Measurements from ENCODE around the gene BAG3.

Gene BAG3

GRCh38 chr10:119724593-119725516, 73.7 kb downstream of the BAG3 start:
- TF ChIP-seq FOXM1 (IDR thresholded peaks at IDR 0.05; ENCODE audit: borderline replicate concordance, low read depth) = no peak; the same call in 1 of the 2 replicates
- no peak for TF ChIP-seq REST (IDR thresholded peaks at IDR 0.05; ENCODE audit: low read depth)
- TF ChIP-seq, protein P1, sequence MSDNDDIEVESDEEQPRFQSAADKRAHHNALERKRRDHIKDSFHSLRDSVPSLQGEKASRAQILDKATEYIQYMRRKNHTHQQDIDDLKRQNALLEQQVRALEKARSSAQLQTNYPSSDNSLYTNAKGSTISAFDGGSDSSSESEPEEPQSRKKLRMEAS (IDR thresholded peaks at IDR 0.05) = peak; percentile 92
- peak; percentile 70 for TF ChIP-seq TAF1 (IDR thresholded peaks at IDR 0.05; ENCODE audit: low read depth)
- no peak for TF ChIP-seq CREB1 (IDR thresholded peaks at IDR 0.05; ENCODE audit: low read depth)
- TF ChIP-seq, protein P2, sequence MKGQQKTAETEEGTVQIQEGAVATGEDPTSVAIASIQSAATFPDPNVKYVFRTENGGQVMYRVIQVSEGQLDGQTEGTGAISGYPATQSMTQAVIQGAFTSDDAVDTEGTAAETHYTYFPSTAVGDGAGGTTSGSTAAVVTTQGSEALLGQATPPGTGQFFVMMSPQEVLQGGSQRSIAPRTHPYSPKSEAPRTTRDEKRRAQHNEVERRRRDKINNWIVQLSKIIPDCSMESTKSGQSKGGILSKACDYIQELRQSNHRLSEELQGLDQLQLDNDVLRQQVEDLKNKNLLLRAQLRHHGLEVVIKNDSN (IDR thresholded peaks at IDR 0.05) = no peak
- peak; percentile 16; the same call in 1 of the 2 replicates for TF ChIP-seq TCF12 (IDR thresholded peaks at IDR 0.05; ENCODE audit: low read depth)
- no peak; the same call in 1 of the 2 replicates for TF ChIP-seq ZBTB7A (IDR thresholded peaks at IDR 0.05; ENCODE audit: low read depth)
- no peak for TF ChIP-seq EP300 (IDR thresholded peaks at IDR 0.05; ENCODE audit: borderline replicate concordance)
- TF ChIP-seq RAD21 (IDR thresholded peaks at IDR 0.05; ENCODE audit: low read depth) = no peak
- no peak for TF ChIP-seq NFIC (IDR thresholded peaks at IDR 0.05)
- TF ChIP-seq TEAD4 (IDR thresholded peaks at IDR 0.05) = peak; percentile 48
- TF ChIP-seq YY1 (IDR thresholded peaks at IDR 0.05; ENCODE audit: low read depth) = no peak
- no peak for TF ChIP-seq CEBPB (IDR thresholded peaks at IDR 0.05)

DNA sequence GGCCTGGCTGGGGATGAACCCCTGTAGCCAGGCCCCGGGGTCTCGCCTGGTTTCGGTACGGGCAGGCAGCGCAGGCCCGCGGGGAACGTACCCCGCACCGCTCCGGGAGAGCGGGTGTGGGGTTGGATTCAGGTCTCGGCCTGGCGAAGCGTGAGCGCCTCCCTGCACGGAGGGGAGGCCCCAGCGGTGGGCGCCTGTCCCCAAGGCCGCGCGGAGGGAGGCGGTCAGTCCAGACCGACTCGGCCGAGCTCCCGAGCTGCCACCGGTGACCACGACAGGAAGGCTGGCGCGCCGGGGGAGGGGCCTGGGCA, 74.3 kb downstream of the BAG3 start:
- TF ChIP-seq EP300 (IDR thresholded peaks at IDR 0.05; ENCODE audit: borderline replicate concordance) (peak; percentile 22; the same call in 1 of the 2 replicates), TCF12 (IDR thresholded peaks at IDR 0.05; ENCODE audit: low read depth) (peak; percentile 24; the same call in 1 of the 2 replicates), YY1 (IDR thresholded peaks at IDR 0.05; ENCODE audit: low read depth) (no peak), EGR1 (IDR thresholded peaks at IDR 0.05) (no peak), CEBPB (IDR thresholded peaks at IDR 0.05) (no peak), RAD21 (IDR thresholded peaks at IDR 0.05; ENCODE audit: low read depth) (no peak), TAF1 (IDR thresholded peaks at IDR 0.05; ENCODE audit: low read depth) (peak; percentile 65), REST (IDR thresholded peaks at IDR 0.05; ENCODE audit: low read depth) (no peak), FOXM1 (IDR thresholded peaks at IDR 0.05; ENCODE audit: borderline replicate concordance, low read depth) (no peak), CREB1 (IDR thresholded peaks at IDR 0.05; ENCODE audit: low read depth) (no peak), ZBTB7A (IDR thresholded peaks at IDR 0.05; ENCODE audit: low read depth) (no peak; the same call in 1 of the 2 replicates), TEAD4 (IDR thresholded peaks at IDR 0.05) (no peak), NFIC (IDR thresholded peaks at IDR 0.05) (no peak)
- TF ChIP-seq, protein P2 (IDR thresholded peaks at IDR 0.05) = no peak
- TF ChIP-seq, protein P1 (IDR thresholded peaks at IDR 0.05) = no peak

DNA sequence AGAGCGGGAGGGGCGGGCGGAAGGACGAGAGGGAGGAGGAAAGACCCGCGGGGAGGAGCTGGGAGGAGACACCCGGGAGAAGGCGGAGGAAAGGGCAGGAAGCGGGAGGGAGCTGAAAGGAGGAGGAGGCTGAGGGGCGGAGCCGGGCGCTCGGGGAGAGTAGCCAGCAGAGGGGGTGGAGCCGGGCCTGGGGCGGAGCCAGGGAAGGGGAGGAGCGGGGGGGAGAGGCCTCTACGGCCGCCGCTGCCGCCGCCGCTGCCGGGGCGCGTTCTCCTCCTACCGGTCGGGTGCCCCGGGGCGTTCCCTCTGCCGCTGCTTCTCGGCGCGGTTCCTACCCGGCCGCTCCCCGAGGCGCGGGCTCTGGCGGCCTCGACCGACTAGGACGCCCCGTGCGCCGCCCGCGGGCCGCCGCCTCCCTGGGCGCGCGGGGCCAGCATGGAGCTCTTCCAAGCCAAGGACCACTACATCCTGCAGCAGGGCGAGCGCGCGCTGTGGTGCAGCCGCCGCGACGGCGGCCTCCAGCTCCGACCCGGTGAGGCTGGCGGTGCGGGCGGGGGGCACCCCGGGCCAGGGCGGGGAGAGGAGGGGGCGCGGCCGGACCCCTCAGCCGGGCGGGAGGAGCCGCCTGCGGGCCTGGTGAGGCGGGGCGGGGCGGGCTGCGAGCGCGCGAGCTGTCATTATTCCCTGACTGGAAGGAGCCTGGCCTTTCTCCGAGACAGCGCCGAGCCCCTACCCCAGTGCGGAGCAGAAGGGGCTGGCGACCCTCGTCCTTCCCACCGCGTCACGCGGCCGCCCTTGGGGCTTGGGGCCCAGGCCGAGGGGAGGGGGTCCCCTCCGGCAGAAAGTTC, 74.9 kb downstream of the BAG3 start, which contains the start of gene INPP5F:
Gene INPP5F (plus strand): TSS at position 223 of the 848 bp plus-strand sequence. CDS start 213 bp downstream, at position 436.
- TF ChIP-seq, protein P1 (IDR thresholded peaks at IDR 0.05) = peak; percentile 33; the same call in 1 of the 2 replicates
- TF ChIP-seq RAD21 (IDR thresholded peaks at IDR 0.05; ENCODE audit: low read depth) (peak; percentile 12; the same call in 1 of the 2 replicates), TAF1 (IDR thresholded peaks at IDR 0.05; ENCODE audit: low read depth) (peak; percentile 67), ZBTB7A (IDR thresholded peaks at IDR 0.05; ENCODE audit: low read depth) (peak; percentile 91; the same call in 1 of the 2 replicates), TEAD4 (IDR thresholded peaks at IDR 0.05) (peak; percentile 4; the same call in 1 of the 2 replicates), TCF12 (IDR thresholded peaks at IDR 0.05; ENCODE audit: low read depth) (no peak; the same call in 1 of the 2 replicates)

DNA sequence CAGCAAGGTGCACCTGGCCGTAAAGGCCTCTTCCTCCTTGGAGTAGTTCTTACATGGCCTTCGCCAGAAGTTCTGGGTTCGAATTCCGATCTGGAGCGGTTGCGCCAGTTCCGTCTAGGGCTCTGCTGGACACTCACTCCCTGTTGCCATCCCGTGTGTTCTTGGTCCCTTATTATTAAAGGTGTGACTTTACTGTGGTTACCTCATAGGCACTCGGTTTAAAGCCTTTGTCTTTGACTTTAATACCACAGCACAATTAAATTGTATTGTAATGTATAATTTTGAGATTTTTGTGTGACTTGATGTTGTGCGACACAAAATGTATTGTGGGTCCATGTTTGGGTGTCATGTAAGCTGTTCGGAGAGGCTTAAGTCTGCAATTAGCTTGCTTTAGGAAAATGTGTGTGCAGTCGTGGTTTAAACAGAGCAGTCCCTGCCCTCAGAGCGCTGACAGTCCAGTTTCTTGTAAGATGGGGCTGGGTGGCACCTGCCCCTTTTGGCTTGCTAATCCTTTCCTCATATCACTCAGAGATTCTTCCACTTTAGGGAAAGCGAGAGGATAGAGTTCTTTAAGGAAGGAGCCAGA, 75.6 kb downstream of the BAG3 start:
- TF ChIP-seq TAF1 (IDR thresholded peaks at IDR 0.05; ENCODE audit: low read depth) (0 out of 2 replicates have a peak, but pooled peaks have one; percentile 5), TEAD4 (IDR thresholded peaks at IDR 0.05) (no peak), CREB1 (IDR thresholded peaks at IDR 0.05; ENCODE audit: low read depth) (no peak), EGR1 (IDR thresholded peaks at IDR 0.05) (no peak), ZBTB7A (IDR thresholded peaks at IDR 0.05; ENCODE audit: low read depth) (no peak)
- TF ChIP-seq, protein P1 (IDR thresholded peaks at IDR 0.05) = 0 out of 2 replicates have a peak, but pooled peaks have one; percentile 30
